ENCODE results near the gene CFAP99.

DNA sequence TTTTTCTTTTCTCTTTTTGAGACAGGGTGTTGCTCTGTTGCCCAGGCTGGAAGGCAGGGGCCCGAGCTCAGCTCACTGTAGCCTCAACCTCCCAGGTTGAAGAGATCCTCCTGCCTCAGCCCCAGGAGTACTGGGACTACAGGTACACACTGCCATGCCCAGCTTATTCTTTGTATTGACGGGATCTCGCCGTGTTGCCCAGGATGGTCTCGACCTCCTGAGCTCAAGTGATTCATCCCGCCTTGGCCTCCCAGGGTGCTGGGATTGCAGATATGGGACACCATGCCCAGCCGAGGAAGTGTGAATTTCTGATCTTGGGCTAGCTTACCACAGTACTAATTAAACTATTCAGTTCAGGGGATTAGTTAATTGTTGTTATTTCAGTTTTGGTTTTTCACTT is 89.1 kb downstream of the CFAP99 start:
- TF ChIP-seq, protein P1, sequence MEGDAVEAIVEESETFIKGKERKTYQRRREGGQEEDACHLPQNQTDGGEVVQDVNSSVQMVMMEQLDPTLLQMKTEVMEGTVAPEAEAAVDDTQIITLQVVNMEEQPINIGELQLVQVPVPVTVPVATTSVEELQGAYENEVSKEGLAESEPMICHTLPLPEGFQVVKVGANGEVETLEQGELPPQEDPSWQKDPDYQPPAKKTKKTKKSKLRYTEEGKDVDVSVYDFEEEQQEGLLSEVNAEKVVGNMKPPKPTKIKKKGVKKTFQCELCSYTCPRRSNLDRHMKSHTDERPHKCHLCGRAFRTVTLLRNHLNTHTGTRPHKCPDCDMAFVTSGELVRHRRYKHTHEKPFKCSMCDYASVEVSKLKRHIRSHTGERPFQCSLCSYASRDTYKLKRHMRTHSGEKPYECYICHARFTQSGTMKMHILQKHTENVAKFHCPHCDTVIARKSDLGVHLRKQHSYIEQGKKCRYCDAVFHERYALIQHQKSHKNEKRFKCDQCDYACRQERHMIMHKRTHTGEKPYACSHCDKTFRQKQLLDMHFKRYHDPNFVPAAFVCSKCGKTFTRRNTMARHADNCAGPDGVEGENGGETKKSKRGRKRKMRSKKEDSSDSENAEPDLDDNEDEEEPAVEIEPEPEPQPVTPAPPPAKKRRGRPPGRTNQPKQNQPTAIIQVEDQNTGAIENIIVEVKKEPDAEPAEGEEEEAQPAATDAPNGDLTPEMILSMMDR (conservative IDR thresholded peaks at IDR 0.05; ENCODE audit: low read length) = no peak
- TF ChIP-seq EZH2phosphoT487 (IDR thresholded peaks at IDR 0.05; ENCODE audit: borderline replicate concordance) = no peak
